GM19035 (cell line): ENCODE data around the gene TNNI3.
"Not testable (repeated sequence)": the region's sequence is repeated elsewhere in the genome, so short reads cannot be mapped to it uniquely, and the experiment has no call there.

ENCODE experiments used
- ATAC-seq: cut with Tn5 transposase; IDR thresholded peaks from one replicate; pipeline ENCODE4 v1.9.1; 2021; ENCODE audit not compliant: unreplicated experiment

Gene TNNI3

DNA sequence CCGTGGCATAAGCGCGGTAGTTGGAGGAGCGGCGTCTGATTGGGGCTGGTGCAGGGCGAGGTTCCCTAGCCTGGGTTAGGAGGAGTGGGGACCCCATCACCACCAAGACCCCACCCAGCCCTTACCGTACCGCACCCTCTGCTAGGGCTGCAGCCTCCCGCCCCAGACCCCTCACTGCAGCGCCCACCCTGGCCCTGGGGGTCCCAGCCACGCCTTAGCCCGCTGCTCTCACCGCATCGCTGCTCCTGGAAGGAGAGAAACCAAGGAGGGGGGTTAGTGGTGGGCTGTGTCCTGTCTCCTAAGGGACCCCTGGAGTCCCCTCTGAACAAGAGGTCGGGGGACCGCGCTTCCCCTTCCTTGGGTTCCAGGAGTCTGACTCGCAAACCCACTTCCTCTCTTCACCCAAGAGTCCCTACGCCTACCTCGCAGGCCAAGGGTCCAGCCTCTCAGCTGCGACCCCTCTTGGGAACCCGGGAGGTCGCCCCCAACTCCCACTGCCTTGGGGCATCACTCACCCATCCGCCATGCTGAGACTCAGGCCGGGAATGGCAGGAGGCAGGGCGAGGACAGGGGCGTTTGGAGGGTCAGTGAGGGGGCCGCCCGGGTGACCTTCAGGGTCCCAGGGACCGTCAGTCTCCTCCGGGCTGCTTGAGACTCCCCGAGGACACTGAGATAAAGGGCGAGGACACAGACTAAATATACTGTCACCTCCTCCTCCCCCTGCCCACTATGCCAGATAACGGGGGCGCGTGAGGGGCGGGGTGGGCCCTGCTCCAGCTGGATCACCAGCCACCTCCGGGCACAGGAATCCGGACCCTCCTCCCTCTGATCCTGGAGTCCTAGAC, at the start of gene TNNI3:
Gene TNNI3, minus strand, starts transcription at position 669 of the 845 bp plus-strand sequence. Its CDS starts 143 bp downstream, at position 526.
- no peak for ATAC-seq

GRCh38 chr19:55206664-55207500, 49.4 kb upstream of the TNNI3 start:
- no peak for ATAC-seq

DNA sequence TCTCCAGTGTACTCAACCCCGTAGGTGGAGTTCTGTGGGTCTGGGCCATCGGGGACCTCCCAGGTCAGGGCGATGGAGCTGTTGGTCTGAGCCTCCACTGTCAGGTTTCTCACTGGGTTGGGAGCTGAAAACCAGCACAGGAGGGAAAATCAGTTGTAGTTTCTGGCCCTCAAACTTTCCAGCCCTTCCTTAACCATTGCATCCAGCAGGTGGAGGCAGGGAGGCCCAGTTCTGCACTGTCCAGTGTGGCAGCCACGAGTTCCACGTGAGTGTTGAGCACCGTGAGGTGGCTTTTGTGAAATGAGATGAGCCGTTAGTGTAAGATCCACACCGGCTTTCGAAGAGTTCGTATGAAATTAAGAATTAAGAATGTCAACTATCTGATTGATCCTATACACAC, 44.7 kb upstream of the TNNI3 start:
- ATAC-seq = not testable (repeated sequence)

DNA sequence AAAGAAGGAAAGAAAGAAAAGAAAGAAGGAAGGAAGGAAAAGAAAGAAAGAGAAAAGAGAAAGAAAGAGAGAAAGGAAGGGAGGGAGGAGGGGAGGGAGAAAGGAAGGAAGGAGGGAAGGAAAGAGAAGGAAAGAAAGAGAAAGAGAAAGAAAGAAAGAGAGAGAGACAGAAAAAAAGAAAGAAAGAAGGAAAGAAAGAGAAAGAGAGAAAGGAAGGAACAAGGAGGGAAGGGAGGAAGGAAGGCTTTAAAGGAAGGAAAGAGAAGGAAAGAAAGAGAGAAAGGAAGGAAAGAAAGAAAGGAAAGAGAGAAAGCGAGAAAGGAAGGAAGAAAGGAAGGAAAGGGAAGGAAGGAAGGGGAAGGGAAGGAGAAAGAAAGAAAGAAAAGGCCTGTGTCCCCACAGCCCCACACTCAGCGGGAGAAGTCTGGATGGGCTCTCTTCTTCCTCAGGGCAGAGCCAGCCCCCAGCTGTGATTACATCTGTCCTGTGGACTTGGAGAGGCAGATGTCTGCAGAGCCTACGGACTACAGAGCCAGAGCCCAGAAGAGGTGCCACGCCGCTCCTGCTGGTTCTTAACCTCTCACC, 42.2 kb upstream of the TNNI3 start:
- no peak for ATAC-seq

DNA sequence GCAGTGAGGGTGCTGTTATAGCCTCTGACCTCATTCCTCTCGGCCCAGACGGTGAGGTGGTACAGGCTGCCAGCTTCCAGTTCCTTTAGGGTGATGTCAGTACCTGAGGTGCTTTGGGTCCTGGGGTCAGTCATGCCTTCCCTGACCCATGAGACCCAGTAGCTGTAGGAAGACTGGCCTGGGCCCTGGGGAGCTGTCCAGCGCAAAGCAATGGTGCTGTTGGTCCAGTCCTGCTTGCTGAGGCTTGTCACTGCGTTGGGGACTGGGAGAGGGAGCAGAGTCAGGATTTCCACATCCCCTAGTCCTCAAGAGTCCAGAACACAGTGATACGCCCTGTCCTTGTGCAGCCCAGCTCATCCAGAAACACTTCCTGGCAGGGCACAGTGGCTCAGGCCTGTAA, 41.1 kb upstream of the TNNI3 start:
- ATAC-seq = no peak

GRCh38 chr19:55197528-55197927, 40.0 kb upstream of the TNNI3 start:
- ATAC-seq = no peak

- no peak for ATAC-seq
Measured at GRCh38 chr19:55196803-55197202, 39.3 kb upstream of the TNNI3 start.

GRCh38 chr19:55193481-55193880, 35.9 kb upstream of the TNNI3 start:
- ATAC-seq = no peak

GRCh38 chr19:55189403-55189835, 31.9 kb upstream of the TNNI3 start:
- no peak for ATAC-seq

- no peak for ATAC-seq
Measured at GRCh38 chr19:55188625-55189024, 31.1 kb upstream of the TNNI3 start.

DNA sequence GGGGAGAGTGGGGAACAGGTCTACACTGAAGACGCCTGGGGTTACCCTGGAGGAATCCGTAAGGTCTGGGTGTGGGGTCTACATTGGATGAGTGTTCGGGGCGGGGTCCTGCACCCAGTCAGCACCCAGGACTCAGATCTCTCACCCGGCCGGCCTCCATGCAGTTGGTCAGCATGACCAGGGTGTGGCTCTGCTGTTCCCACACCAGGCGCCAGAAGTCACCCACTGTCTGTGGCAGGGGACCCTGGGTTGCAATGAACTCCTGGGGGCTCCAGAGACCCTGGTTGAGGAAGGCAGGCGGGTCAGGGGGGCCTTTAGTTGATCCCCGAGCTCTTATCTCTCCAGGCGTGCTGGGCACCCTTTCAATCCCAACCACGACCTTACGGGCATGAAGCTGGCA, 28.5 kb upstream of the TNNI3 start:
- ATAC-seq = no peak

- no peak for ATAC-seq
Measured at GRCh38 chr19:55181740-55182139, 24.2 kb upstream of the TNNI3 start.

GRCh38 chr19:55179606-55180484, 22.3 kb upstream of the TNNI3 start, which contains the start of gene SYT5:
Gene SYT5 (minus strand): TSS chr19:55180289. CDS start chr19:55179041, 1,248 bp downstream.
- peak; percentile 7 for ATAC-seq

GRCh38 chr19:55178781-55179599, 21.5 kb upstream of the TNNI3 start:
- ATAC-seq = peak; percentile 83

GRCh38 chr19:55176076-55176475, 18.5 kb upstream of the TNNI3 start:
- ATAC-seq = no peak

GRCh38 chr19:55175117-55175867, 17.8 kb upstream of the TNNI3 start:
- no peak for ATAC-seq

GRCh38 chr19:55174425-55175116, 17.0 kb upstream of the TNNI3 start:
- no peak for ATAC-seq

GRCh38 chr19:55173714-55174409, 16.3 kb upstream of the TNNI3 start:
- no peak for ATAC-seq
